HCT116 (cell line): ENCODE measurements around the gene OPN4. TPM values are rescaled to one million over a fixed set of nuclear protein-coding genes. Genes with fewer than 3 reads are reported as not detected.

ENCODE experiments used
- ATAC-seq: fragments of 200-7000 bp; cut with Tn5 transposase; 2 replicates; pipeline ENCODE4 v1.9.1; 2020; ENCODE audit warnings: mild to moderate bottlenecking, moderate library complexity
- BruUV-seq: library from RNA; stranded (reverse); fragments of 400-500 nt; replicated peaks from 2 replicates; lab custom pipeline; 2021; lab: Mats Ljungman, UMichigan
- CTCF ChIA-PET: fragments of 300-600 bp; sonication (Branson Sonifier 250); formaldehyde crosslinking; loops from one replicate; lab custom pipeline; 2021; ENCODE audit warnings: antibody characterized with exemption; lab: Charles Lee
- POLR2A ChIA-PET: fragments of 300-600, 350-600 bp; sonication (Branson Sonifier 250); formaldehyde crosslinking; loops from one replicate; lab custom pipeline; 2021; ENCODE audit warnings: antibody characterized with exemption; lab: Charles Lee
- RAD21 ChIA-PET, 2 experiments: fragments of 300-600 bp; sonication (Branson Sonifier 250); formaldehyde crosslinking; loops; one replicate each; lab custom pipeline; 2023; ENCODE audit warnings: low total read pairs in 2 of 2; ENCODE audit not compliant: uncharacterized antibody in 2 of 2, unreplicated experiment in 2 of 2, low non-redundant PET in 1 of 2; lab: Charles Lee
- DNase-seq: peaks from one replicate; pipeline ENCODE4 v3.0.0-alpha.2; 2010; ENCODE audit warnings: low read depth, low spot score
- H2AFZ ChIP-seq: fragments of 200-600 bp; shearing (Covaris generic), sonication (generic); 2 replicates; pipeline ENCODE4 v1.6.1; 2017; ENCODE audit warnings: low read depth, mixed run types, mixed read lengths, antibody characterized with exemption, low read length; ENCODE audit not compliant: poor library complexity, severe bottlenecking
- H3K27ac ChIP-seq: 2 replicates; pipeline ENCODE4 v1.5.1; 2012; ENCODE audit warnings: low read depth, low read length
- H3K27me3 ChIP-seq: fragments of 200-600 bp; sonication (generic); 2 replicates; pipeline ENCODE4 v1.6.1; 2016; ENCODE audit warnings: mixed run types, low read length, mixed read lengths; ENCODE audit not compliant: insufficient read depth
- H3K36me3 ChIP-seq, 2 experiments: fragments of 200-500 bp in 1 of 2; fragments of 200-600 bp in 1 of 2; sonication (Bioruptor generic) in 1 of 2; sonication (generic) in 1 of 2; 2 replicates each; pipeline versions ENCODE4 v1.5.1 to v1.6.1; 2014 to 2016; ENCODE audit warnings: low read length in 2 of 2, inconsistent platforms in 1 of 2, mixed read lengths in 1 of 2, mixed run types in 1 of 2; ENCODE audit not compliant: insufficient read depth in 2 of 2, control insufficient read depth in 1 of 2
- H3K4me1 ChIP-seq, 2 experiments: fragments of 200-600 bp in 1 of 2; sonication (generic) in 1 of 2; 2 replicates each; pipeline versions ENCODE4 v1.5.1 to v1.6.1; 2012 to 2017; ENCODE audit warnings: low read length in 2 of 2, inconsistent platforms in 1 of 2, mild to moderate bottlenecking in 1 of 2, mixed read lengths in 1 of 2, mixed run types in 1 of 2, moderate library complexity in 1 of 2; ENCODE audit not compliant: insufficient read depth in 2 of 2, control insufficient read depth in 1 of 2
- H3K4me2 ChIP-seq: fragments of 200-600 bp; sonication (generic); 2 replicates; pipeline ENCODE4 v1.6.1; 2017; ENCODE audit warnings: mixed run types, low read length, mixed read lengths
- H3K4me3 ChIP-seq, 2 experiments: fragments of 200-600 bp in 1 of 2; sonication (generic) in 1 of 2; replicated peaks in 1 of 2; 2 replicates each; pipeline ENCODE4 v1.5.1; 2011 to 2016; ENCODE audit warnings: low read length in 2 of 2, control low read depth in 1 of 2, low read depth in 1 of 2, mild to moderate bottlenecking in 1 of 2, mixed read lengths in 1 of 2, mixed run types in 1 of 2
- H3K79me2 ChIP-seq: fragments of 200-600 bp; sonication (generic); 2 replicates; pipeline ENCODE4 v1.6.1; 2017; ENCODE audit warnings: mild to moderate bottlenecking, mixed run types, low read length, moderate library complexity, mixed read lengths; ENCODE audit not compliant: insufficient read depth
- H3K9ac ChIP-seq: fragments of 200-600 bp; sonication (generic); 2 replicates; pipeline ENCODE4 v1.6.1; 2016; ENCODE audit warnings: low read length, mixed read lengths
- H3K9me2 ChIP-seq: fragments of 200-600 bp; sonication (generic), shearing (Covaris generic); 2 replicates; pipeline ENCODE4 v1.6.1; 2017; ENCODE audit warnings: mixed run types, mild to moderate bottlenecking, moderate library complexity; ENCODE audit not compliant: insufficient read depth
- H3K9me3 ChIP-seq, 2 experiments: fragments of 200-500 bp in 1 of 2; fragments of 200-600 bp in 1 of 2; sonication (Bioruptor generic) in 1 of 2; sonication (generic) in 1 of 2; 2 replicates each; pipeline ENCODE4 v1.6.1; 2014 to 2017; ENCODE audit warnings: low read length in 2 of 2, mixed read lengths in 2 of 2, inconsistent platforms in 1 of 2, low read depth in 1 of 2, mild to moderate bottlenecking in 1 of 2, mixed run types in 1 of 2, moderate library complexity in 1 of 2; ENCODE audit not compliant: control insufficient read depth in 1 of 2, insufficient read depth in 1 of 2
- H4K20me1 ChIP-seq: fragments of 200-600 bp; sonication (generic), shearing (Covaris generic); 2 replicates; pipeline ENCODE4 v1.6.1; 2017; ENCODE audit warnings: mixed run types, mild to moderate bottlenecking, moderate library complexity; ENCODE audit not compliant: insufficient read depth
- CBX3 ChIP-seq: IDR thresholded peaks from 2 replicates; pipeline ENCODE4 v1.6.1; 2012; ENCODE audit warnings: low read depth
- CEBPB ChIP-seq: IDR thresholded peaks from 2 replicates; pipeline ENCODE4 v1.6.1; 2012; ENCODE audit warnings: low read depth
- EGR1 ChIP-seq: IDR thresholded peaks from 2 replicates; pipeline ENCODE4 v1.6.1; 2012; ENCODE audit warnings: low read depth
- ELF1 ChIP-seq: IDR thresholded peaks from 2 replicates; pipeline ENCODE4 v1.6.1; 2012; ENCODE audit warnings: low read depth, borderline replicate concordance
- EZH2phosphoT487 ChIP-seq: fragments of 200-600 bp; IDR thresholded peaks from 2 replicates; pipeline ENCODE4 v1.6.1; 2018; ENCODE audit warnings: antibody characterized with exemption, borderline replicate concordance
- FOSL1 ChIP-seq: IDR thresholded peaks from 2 replicates; pipeline ENCODE4 v1.6.1; 2012; ENCODE audit warnings: low read depth
- JUND ChIP-seq: IDR thresholded peaks from 2 replicates; pipeline ENCODE4 v1.6.1; 2012
- MAX ChIP-seq: IDR thresholded peaks from 2 replicates; pipeline ENCODE4 v1.6.1; 2012
- POLR2A ChIP-seq: IDR thresholded peaks from 2 replicates; pipeline ENCODE4 v1.7.0; 2011; ENCODE audit warnings: borderline replicate concordance; ENCODE audit not compliant: insufficient read depth, insufficient read length; ENCODE audit errors: extremely low read depth
- POLR2AphosphoS5 ChIP-seq: IDR thresholded peaks from 2 replicates; pipeline ENCODE4 v1.6.1; 2011; ENCODE audit warnings: mild to moderate bottlenecking, low read depth, low read length, moderate library complexity
- RAD21 ChIP-seq: IDR thresholded peaks from 2 replicates; pipeline ENCODE4 v1.6.1; 2012; ENCODE audit warnings: low read depth, mild to moderate bottlenecking
- SP1 ChIP-seq: IDR thresholded peaks from 2 replicates; pipeline ENCODE4 v1.6.1; 2012; ENCODE audit warnings: low read depth
- TCF7L2 ChIP-seq: IDR thresholded peaks from 2 replicates; pipeline ENCODE4 v1.7.0; 2011; ENCODE audit warnings: borderline replicate concordance, inconsistent platforms; ENCODE audit not compliant: insufficient read depth, insufficient read length; ENCODE audit errors: extremely low read depth
- YY1 ChIP-seq: IDR thresholded peaks from 2 replicates; pipeline ENCODE4 v1.6.1; 2011; ENCODE audit warnings: low read length, low read depth, moderate library complexity, mild to moderate bottlenecking; ENCODE audit not compliant: insufficient replicate concordance; ENCODE audit errors: extremely low read depth
- ZBTB33 ChIP-seq: IDR thresholded peaks from 2 replicates; pipeline ENCODE4 v1.6.1; 2011; ENCODE audit warnings: mild to moderate bottlenecking, low read length, moderate library complexity; ENCODE audit not compliant: insufficient replicate concordance; ENCODE audit errors: extremely low read depth
- ZFX ChIP-seq: fragments of 450-650 bp; IDR thresholded peaks from 2 replicates; pipeline ENCODE4 v1.6.1; 2017
- ZNF274 ChIP-seq: fragments of 200-500 bp; sonication (Bioruptor generic); IDR thresholded peaks from 2 replicates; pipeline ENCODE4 v1.6.1; 2014; ENCODE audit warnings: mild to moderate bottlenecking, low read depth, low read length, inconsistent platforms
- intact Hi-C: fragments of 100-400 bp; cut with micrococcal nuclease; formaldehyde crosslinking; loops from 2 replicates; pipeline ENCODE4 v1.10.0; 2022
- total RNA-seq: library from RNA; stranded (reverse); gene quantifications from one replicate; pipeline ENCODE4 v1.2.1, GENCODE V29; 2021; ENCODE audit not compliant: unreplicated experiment
- TF ChIP-seq, protein P1 (sequence below): IDR thresholded peaks from 2 replicates; pipeline ENCODE4 v1.6.1; 2012; ENCODE audit warnings: low read depth

Gene OPN4
- total RNA-seq, 1 experiment from 2014 or later = not detected

- TF ChIP-seq POLR2A = no peak
- no peak for TF ChIP-seq RAD21
- TF ChIP-seq SP1 = no peak
- TF ChIP-seq POLR2AphosphoS5 = no peak
- no peak for TF ChIP-seq CBX3
- TF ChIP-seq TCF7L2 = no peak
These were observed 23.0 kb downstream of the OPN4 start (continued) for GRCh38 chr10:86677374-86677773.

DNA sequence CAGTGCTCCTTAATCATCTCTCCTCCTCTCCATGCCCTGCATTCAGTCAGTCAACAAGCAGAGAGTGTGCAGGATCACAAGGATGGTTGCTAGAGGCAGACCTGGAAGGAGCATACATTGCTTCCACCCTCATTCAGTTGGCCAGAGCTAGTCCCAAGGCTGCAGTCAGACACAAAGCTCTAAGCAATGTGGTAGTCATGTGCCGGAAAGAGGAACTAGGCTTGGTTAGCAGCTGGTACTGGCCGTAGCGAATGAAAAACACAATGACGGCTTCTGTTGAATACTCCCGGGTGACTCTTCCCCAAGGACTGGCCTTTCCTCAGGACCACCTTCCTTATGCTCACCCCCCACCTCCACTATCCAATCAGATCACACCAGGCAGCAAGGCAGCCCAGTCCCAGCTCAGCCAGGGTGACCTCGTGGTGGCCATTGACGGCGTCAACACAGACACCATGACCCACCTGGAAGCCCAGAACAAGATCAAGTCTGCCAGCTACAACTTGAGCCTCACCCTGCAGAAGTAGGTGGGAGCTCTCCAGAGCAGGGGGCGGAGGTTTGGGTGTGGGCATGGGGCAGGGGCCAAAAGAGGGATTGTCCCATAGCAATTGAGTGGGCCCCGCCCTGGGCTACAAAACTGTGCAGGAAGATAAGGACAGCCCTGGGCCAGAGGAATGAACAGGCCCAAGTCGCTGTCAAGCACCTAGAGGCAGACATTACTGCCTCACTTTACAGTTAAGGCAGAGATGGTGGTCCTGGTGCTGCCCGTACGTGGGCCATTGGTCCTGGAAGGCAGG is 24.8 kb downstream of the OPN4 start:
- H3K27ac ChIP-seq = no peak overlapping the region
- H3K4me1 ChIP-seq = peaks cover 0 to under 1% of the 10 kb centered on the region in 2 experiments; a peak in 1 of 4 replicates
- no peak for ATAC-seq
- no peak overlapping the region for H3K9ac ChIP-seq
- H4K20me1 ChIP-seq = no peaks in the 10 kb centered on the region
- no peaks in the 10 kb centered on the region for H3K36me3 ChIP-seq
- no TSS peak for BruUV-seq
- no peaks in the 10 kb centered on the region for H3K9me2 ChIP-seq
- no peak overlapping the region for H3K4me3 ChIP-seq
- TF ChIP-seq ZNF274 (no peak), MAX (no peak), SP1 (no peak), FOSL1 (no peak), ZBTB33 (no peak), CEBPB (no peak), TCF7L2 (no peak), POLR2A (no peak), EGR1 (no peak), EZH2phosphoT487 (no peak), JUND (no peak), YY1 (no peak), ELF1 (no peak), ZFX (no peak), CBX3 (no peak), RAD21 (no peak), POLR2AphosphoS5 (no peak)
- TF ChIP-seq, protein P1, sequence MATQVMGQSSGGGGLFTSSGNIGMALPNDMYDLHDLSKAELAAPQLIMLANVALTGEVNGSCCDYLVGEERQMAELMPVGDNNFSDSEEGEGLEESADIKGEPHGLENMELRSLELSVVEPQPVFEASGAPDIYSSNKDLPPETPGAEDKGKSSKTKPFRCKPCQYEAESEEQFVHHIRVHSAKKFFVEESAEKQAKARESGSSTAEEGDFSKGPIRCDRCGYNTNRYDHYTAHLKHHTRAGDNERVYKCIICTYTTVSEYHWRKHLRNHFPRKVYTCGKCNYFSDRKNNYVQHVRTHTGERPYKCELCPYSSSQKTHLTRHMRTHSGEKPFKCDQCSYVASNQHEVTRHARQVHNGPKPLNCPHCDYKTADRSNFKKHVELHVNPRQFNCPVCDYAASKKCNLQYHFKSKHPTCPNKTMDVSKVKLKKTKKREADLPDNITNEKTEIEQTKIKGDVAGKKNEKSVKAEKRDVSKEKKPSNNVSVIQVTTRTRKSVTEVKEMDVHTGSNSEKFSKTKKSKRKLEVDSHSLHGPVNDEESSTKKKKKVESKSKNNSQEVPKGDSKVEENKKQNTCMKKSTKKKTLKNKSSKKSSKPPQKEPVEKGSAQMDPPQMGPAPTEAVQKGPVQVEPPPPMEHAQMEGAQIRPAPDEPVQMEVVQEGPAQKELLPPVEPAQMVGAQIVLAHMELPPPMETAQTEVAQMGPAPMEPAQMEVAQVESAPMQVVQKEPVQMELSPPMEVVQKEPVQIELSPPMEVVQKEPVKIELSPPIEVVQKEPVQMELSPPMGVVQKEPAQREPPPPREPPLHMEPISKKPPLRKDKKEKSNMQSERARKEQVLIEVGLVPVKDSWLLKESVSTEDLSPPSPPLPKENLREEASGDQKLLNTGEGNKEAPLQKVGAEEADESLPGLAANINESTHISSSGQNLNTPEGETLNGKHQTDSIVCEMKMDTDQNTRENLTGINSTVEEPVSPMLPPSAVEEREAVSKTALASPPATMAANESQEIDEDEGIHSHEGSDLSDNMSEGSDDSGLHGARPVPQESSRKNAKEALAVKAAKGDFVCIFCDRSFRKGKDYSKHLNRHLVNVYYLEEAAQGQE = no peak
- intact Hi-C loops = no loop called here
- no peaks in the 10 kb centered on the region for H3K27me3 ChIP-seq
- H2AFZ ChIP-seq = no peak overlapping the region
- CTCF ChIA-PET = no interaction called here
- RAD21 ChIA-PET = no interaction called here
- no peaks in the 10 kb centered on the region for H3K9me3 ChIP-seq
- no peaks in the 10 kb centered on the region for H3K79me2 ChIP-seq
- DNase-seq = no peak
- no peak overlapping the region for H3K4me2 ChIP-seq
- POLR2A ChIA-PET = no interaction called here
